Measurements from ENCODE around the gene PCNA. TPM values are rescaled to one million over a fixed set of nuclear protein-coding genes. Genes with fewer than 3 reads are reported as not detected.

The PCNA gene
- total RNA-seq, 1 donor from 2014 or later = 22.3 TPM

- ATAC-seq (peak; percentile 88), DNase-seq (ENCODE audit: low spot score) (no peak)
- intact Hi-C loops (cut with DNase I) = no loop called here
Observed at GRCh38 chr20:5145365-5146098, 25.8 kb upstream of the PCNA start.

DNA sequence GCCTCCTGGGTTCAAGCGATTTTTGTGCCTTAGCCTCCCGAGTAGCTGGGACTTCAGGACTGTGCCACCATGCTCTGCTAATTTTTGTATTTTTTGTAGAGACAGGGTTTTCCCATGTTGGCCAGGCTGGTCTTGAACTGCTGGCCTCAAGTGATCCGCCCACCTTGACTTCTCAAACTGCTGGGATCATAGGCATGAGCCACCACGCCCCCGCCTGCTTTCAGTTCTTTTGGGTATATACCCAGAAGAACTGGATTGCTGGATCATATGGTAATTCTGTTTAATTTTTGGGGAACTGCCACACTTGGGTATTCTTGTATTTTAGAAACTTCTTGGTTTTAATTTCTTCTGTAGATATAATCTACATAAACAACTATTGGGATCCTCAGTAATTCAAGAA lies 24.1 kb upstream of the PCNA start:
- no peak for ATAC-seq
- intact Hi-C loops (cut with DNase I) = no loop called here
- no peak for DNase-seq (ENCODE audit: low spot score)

- ATAC-seq (no peak), DNase-seq (ENCODE audit: low spot score) (no peak)
- intact Hi-C loops (cut with DNase I) = no loop called here
Observed at GRCh38 chr20:5141615-5142014, 21.9 kb upstream of the PCNA start.

GRCh38 chr20:5140195-5140594 lies 20.4 kb upstream of the PCNA start:
- intact Hi-C loops (cut with DNase I) = no loop called here
- no peak for DNase-seq (ENCODE audit: low spot score)
- ATAC-seq = no peak

DNA sequence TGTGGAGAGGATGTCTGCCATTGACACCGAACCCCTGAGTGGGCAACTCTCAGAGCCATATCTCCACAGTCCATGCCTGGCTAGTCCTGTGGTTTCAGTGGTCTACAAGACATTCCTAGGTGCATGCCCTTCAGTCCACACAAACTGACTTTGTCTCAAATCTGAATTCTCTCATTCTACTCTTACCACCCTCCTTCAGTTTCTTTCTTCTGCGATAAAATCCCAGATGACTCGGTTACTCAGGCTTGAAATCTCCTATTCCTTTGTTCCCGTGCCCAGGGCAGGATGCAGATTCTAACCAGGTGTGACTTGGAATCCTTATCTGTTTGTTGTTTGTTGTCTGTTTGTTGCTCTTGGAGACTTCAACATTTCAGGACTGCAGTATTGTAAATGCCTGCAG lies 16.3 kb upstream of the PCNA start:
- ATAC-seq = no peak
- no peak for DNase-seq (ENCODE audit: low spot score)
- intact Hi-C loops (cut with DNase I) = no loop called here

DNA sequence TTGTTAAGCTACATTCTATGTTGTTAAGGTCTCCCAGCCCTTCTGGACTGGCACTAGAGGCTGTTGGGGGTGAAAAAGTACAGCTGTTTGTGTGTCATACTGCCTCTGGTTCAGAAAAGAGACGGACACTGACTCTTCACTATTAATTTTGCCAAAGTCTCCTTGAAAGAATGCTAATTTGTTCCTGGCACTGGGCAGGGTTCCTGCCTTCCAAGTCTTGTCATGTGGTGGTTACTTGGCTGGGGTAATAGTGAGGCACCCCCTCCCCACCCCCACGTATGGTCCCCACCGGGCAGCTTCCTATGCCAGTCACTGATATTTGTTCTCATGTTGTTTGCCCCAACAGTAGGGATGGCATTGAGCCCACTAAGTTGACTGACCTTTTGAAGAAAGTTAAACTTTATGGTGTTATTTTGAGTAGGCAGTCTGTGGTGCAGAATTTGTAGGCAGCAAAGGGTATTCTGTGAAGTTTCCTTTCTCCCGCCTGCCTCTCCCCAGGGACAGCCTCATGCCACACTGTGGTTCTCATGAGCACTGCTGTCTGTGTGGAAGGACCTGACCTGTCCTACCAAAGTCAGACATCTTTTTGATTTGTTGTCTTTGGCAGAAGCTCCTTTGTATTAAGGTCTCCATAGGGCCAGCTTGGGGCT lies 15.7 kb upstream of the PCNA start:
- ATAC-seq = peak; percentile 24
- intact Hi-C loops (cut with DNase I) = no loop called here
- DNase-seq (ENCODE audit: low spot score) = no peak

DNA sequence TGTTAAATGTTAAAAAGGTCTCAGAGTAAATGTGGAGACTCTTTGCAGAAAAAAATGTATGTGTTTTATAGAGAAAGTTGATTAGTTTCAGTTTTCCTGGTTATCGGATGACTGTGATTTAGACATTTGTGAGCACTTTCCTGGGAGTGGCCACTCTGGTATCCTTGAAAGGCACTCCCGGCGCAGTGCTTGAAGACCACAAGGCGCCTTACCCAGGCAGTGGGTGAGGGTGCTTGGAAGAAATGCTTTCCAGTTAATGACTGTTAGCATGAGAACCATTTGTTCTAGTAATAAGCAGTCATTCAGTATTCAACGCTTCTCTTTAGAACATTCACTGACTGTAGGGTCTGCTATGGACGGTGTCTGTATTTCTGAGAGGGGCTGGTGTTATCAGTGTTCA lies 14.2 kb upstream of the PCNA start:
- DNase-seq (ENCODE audit: low spot score) = no peak
- no peak for ATAC-seq
- intact Hi-C loops (cut with DNase I) = no loop called here

- DNase-seq (ENCODE audit: low spot score) (no peak), ATAC-seq (no peak)
- intact Hi-C loops (cut with DNase I) = no loop called here
Observed at GRCh38 chr20:5131502-5131901, 11.7 kb upstream of the PCNA start.

DNA sequence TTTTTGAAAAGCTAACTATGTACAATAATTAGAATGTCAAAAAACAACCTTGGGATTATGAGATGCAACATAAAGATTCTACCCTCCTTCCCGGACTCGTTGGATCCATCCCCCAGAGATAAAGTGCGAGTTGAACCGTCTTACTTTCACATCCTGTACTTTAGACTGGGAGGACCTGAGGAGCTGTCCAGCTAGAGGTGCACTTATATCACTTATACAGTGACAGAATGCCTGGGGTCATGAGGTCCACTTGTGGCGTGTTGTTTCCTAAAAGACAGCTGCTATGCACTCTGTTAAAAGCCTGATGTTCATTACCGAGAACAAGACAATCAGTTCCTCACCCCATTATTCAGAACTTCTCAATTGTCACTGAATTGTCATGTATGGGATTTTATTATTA lies 9.1 kb upstream of the PCNA start:
- intact Hi-C loops (cut with DNase I) = loop anchor here (5.0 kb wide), 1 partner anchor 63 kb away; no protein-coding TSS in a partner anchor
- ATAC-seq (no peak), DNase-seq (ENCODE audit: low spot score) (no peak)

- intact Hi-C loops (cut with DNase I) = loop anchor here (5.0 kb wide), 1 partner anchor 64 kb away; no protein-coding TSS in a partner anchor
- no peak for DNase-seq (ENCODE audit: low spot score)
- ATAC-seq = no peak
Observed at GRCh38 chr20:5127859-5128424, 8.2 kb upstream of the PCNA start.

DNA sequence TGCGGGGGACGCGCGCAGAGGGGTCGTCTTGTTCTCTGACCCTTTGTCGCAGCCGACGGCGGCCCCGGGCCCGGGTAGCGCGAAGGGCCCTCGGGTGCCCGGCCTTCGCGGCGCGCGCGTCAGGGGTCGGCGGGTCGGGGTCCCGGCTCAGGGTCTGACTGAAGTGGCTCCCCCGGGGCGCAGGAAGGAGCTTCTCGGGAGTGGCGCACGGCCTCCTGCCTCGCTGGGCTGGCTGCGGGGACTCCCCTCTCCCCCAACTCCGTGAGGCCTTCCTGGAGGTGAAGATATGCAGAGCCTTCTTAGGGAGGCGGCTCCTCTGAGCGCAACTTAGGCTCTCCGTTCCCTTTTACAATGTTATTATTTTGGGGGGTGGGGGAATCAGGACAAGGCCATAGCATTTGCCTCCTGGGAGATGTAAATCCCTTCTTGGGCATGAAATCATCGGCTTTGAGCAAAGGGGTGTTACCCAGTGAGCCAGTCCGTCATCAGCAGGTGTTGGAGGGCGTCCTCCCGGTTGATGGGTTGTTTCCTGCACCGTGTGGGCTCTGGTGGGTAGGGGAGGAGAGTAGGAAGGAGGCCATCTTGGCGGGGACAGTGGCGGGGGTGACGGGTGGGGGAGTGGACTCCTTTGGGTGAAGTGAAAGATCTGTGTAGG lies 7.6 kb upstream of the PCNA start:
- intact Hi-C loops (cut with DNase I) = loop anchor here (5.0 kb wide), 1 partner anchor 65 kb away; no protein-coding TSS in a partner anchor
- DNase-seq (ENCODE audit: low spot score) = no peak

DNA sequence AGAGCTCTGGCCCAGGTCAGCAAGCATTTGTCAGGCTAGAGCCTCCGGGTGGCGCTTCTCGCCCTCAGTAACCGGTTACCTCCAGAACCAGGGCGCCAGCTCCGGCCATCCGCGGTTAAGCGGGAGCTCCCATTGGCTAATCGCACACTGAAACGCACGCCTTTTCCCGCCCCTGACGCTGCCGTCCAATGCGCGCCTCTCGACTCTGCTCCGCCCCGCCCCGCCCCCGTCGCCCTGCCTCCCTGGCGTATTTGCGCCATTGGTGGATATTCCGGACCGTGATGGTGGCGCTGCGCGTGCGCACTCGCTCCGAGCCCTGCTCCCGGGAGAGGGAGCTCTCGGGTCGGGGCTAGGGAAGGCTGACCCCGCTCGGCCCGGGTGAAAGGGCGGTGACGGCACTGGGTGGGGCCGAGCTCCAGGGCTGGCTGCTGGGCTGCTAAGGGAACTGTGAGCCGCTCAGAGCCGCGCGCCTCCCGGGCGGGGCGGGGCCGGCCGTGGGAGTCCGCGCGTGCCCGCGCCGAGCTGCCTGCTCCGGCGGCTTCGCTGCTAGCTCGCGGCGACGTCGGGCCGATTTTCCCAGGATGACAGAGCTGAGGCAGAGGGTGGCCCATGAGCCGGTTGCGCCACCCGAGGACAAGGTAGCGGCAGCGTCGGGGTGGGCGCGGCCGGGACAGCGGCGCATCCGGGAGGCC lies 6.9 kb upstream of the PCNA start, which contains the start of gene CDS2:
Gene CDS2, plus strand, starts transcription at position 497 of the 692 bp plus-strand sequence. Its CDS starts 85 bp downstream, at position 582.
- intact Hi-C loops (cut with DNase I) = loop anchor here (5.0 kb wide), 1 partner anchor 66 kb away; no protein-coding TSS in a partner anchor
- ATAC-seq (peak; percentile 98), DNase-seq (ENCODE audit: low spot score) (peak; percentile 100)

More for the DNA sequence above, 7.6 kb upstream of the PCNA start:
- peak; percentile 6 for ATAC-seq

GRCh38 chr20:5122873-5123260 lies 3.1 kb upstream of the PCNA start:
- ATAC-seq (no peak), DNase-seq (ENCODE audit: low spot score) (no peak)
- intact Hi-C loops (cut with DNase I) = no loop called here

DNA sequence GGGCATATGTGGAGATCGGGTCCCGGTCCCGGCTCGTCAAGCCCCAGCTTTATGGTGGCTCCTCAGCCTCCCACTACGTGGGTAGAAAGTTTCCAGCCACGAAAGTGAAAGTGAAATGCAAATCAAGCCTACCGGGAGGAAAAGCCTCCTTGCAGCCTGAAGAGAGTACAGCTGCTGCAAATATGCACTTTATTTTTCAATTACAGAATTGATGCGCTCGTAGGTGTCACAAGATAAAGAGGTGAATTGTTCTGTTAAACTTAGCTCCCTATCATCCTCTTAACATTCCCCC lies 373 bp upstream of the PCNA start:
- ATAC-seq = no peak
- intact Hi-C loops (cut with DNase I) = no loop called here
- DNase-seq (ENCODE audit: low spot score) = no peak

DNA sequence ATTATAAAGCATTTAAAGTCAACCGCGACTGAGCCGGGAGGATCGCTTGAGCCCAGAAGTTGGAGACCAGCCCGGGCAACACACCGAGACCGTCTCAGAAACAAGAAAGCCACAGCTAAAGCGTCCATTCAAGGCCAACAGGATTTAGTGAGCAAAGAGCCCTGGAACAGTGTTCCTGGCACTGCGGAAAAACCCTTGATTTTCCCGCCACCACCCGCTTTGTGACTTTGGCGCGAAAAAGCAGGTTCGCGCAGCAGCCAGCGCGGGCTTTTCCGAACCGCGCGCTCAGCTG lies 669 bp downstream of the PCNA start:
- no peak for ATAC-seq
- intact Hi-C loops (cut with DNase I) = no loop called here
- no peak for DNase-seq (ENCODE audit: low spot score)

- ATAC-seq = no peak
- intact Hi-C loops (cut with DNase I) = no loop called here
- DNase-seq (ENCODE audit: low spot score) = no peak
Observed at GRCh38 chr20:5118220-5119142, 1.3 kb downstream of the PCNA start.

DNA sequence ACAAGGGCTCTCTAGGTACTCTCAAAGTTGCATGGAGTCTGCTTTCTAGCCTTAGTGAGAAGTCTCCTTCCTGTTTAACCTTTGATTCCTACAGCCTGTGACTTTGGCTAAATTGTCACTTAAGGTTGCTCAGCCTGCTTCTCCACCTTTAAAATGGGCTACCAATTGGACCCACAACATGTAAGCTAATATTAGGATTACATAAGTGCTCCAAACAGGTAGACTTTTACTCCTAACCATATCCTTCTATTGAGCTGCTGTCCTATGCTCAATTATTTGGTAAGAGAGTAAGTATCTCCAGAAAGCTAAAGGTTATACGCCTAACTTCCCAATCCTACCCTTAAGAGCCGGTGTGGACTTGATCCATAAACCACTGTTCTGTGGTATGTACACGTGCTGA lies 2.9 kb downstream of the PCNA start:
- ATAC-seq (no peak), DNase-seq (ENCODE audit: low spot score) (no peak)
- intact Hi-C loops (cut with DNase I) = no loop called here

GRCh38 chr20:5114403-5114802 lies 5.4 kb downstream of the PCNA start:
- DNase-seq (ENCODE audit: low spot score) (no peak), ATAC-seq (no peak)
- intact Hi-C loops (cut with DNase I) = no loop called here

DNA sequence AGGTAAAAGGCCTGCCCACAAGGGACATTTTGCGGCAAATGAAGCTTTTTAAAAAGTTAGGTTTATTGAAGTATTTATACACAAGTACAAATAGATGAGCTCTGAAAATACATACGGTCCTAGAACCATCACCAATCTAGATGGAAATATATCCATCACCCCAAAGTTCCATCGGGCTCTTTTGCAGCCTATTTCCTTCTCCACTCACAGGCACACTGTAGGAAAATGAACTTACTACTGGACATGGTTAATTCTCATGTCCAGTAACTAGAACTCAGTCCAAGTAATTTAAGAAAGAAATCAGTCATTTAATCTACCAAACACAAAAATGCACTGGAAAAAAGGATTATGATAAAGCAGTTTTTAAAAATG lies 6.2 kb downstream of the PCNA start:
- intact Hi-C loops (cut with DNase I) = no loop called here
- no peak for DNase-seq (ENCODE audit: low spot score)

More for the DNA sequence above, 6.2 kb downstream of the PCNA start:
- no peak for ATAC-seq
